DND-41 (cell line): ENCODE measurements around the gene TLCD3B.

Experiments used
- CTCF ChIP-seq: IDR thresholded peaks from 2 replicates; pipeline ENCODE4 v1.5.1; 2012; ENCODE audit warnings: borderline replicate concordance, low read length, moderate library complexity, mild to moderate bottlenecking; ENCODE audit not compliant: poor library complexity, severe bottlenecking; ENCODE audit errors: extremely low read depth
- EZH2 ChIP-seq: IDR thresholded peaks from 3 replicates; pipeline ENCODE4 v1.6.1; 2012; ENCODE audit warnings: borderline replicate concordance, low read depth, mild to moderate bottlenecking, moderate library complexity, low read length, inconsistent platforms; ENCODE audit not compliant: severe bottlenecking

- TF ChIP-seq CTCF (no peak), EZH2 (no peak)
Measured at GRCh38 chr16:29993191-29993902, 37.7 kb downstream of the TLCD3B start.
